ENCODE data around the gene HEBP2. TPM values are rescaled to one million over a fixed set of nuclear protein-coding genes. Genes with fewer than 3 reads are reported as not detected.

The HEBP2 gene
- total RNA-seq, 2 donors from 2014 or later: 36.5 to 41.1 TPM

DNA sequence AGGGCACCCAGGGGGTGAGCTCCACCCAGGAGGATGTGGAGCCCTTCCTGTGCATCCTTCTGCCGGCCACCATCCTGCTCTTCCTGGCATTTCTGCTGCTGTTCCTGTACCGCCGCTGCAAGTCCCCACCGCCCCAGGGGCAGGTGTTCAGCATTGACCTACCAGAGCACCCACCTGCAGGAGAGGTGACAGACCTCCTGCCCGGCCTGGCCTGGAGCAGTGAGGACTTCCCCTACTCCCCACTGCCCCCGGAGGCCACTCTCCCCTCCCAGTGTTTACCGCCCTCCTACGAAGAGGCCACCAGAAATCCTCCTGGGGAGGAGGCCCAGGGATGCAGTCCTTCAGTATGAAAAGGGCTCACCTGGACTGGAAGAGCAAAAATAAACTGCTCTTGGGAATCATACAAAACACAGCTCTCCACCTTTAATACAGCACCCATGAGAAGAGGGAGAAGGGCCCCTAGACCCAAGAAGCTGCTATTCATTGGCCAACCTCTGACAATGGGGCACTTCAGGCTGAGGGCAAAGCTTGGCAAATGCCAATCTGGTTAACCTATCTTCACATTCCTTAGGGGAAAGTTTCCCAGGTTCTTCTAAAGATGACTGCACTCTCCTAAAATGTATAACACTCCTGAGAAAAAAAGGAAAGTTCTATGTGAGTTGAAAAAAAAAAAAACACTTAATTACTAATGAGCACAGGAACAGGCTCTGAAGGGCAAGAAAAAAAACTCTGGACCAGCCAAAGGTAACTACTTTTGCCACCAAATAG lies 21.3 kb upstream of the HEBP2 start:
- Mint-ChIP-seq H3K4me1 (ENCODE audit: low read depth) (no peaks in the 10 kb centered on the region), H3K9me3 (no peaks in the 10 kb centered on the region), H3K36me3 (ENCODE audit: insufficient read depth in 2 of 2) (no peaks in the 10 kb centered on the region), H3K4me3 (no peak overlapping the region), H3K27me3 (ENCODE audit: low read depth) (no peaks in the 10 kb centered on the region), H3K27ac (no peak overlapping the region)
- DNase-seq: no peak
- ATAC-seq (replicated peaks in 1 of 2): no peak

DNA sequence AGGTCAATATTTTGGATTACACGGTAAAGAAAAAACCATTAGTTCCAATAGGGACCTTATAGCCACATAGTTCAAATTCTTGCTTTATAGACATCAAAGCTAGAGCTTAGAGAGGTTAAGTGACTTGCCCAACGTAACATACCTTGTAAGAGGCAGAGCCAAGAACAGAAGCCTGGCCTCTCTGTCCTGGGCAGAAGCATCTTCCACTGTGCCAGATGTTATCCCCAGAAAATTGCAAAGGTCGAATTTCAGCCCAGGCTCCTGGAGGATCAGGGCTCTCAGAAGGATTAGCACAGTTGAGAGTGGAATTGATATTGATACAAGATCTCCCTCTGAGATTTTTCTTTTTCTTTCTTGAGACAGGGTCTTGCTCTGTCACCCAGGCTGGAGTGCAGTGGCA lies 20.2 kb upstream of the HEBP2 start:
- Mint-ChIP-seq H3K36me3 (ENCODE audit: insufficient read depth in 2 of 2) (no peaks in the 10 kb centered on the region), H3K4me1 (ENCODE audit: low read depth) (no peaks in the 10 kb centered on the region), H3K4me3 (no peak overlapping the region), H3K9me3 (no peaks in the 10 kb centered on the region), H3K27me3 (ENCODE audit: low read depth) (peaks cover 5% of the 10 kb centered on the region), H3K27ac (no peak overlapping the region)
- DNase-seq (no peak), ATAC-seq (replicated peaks in 1 of 2) (no peak)

DNA sequence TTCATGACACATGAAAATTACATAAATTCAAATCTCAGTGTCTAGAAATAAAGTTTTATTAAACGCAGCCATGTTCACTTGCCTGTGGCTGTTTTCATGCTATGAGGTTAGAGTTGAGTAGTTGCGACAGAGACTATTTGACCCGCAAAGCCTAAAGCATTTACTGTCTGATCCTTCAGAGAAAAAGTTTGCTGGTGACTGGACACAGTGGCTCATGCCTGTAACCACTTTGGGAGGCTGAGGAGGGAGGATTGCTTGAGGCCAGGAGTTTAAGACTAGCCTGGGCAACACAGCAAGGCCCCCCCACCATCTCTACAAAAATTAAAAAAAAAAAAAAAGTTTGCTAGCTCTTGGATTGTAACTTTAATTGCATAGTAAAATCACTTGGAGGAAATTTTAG lies 17.1 kb upstream of the HEBP2 start:
- DNase-seq (no peak), ATAC-seq (replicated peaks in 1 of 2) (no peak)
- Mint-ChIP-seq H3K27ac (no peak overlapping the region), H3K4me3 (no peak overlapping the region), H3K9me3 (no peaks in the 10 kb centered on the region), H3K27me3 (ENCODE audit: low read depth) (peaks cover 21% of the 10 kb centered on the region), H3K36me3 (ENCODE audit: insufficient read depth in 2 of 2) (no peaks in the 10 kb centered on the region), H3K4me1 (ENCODE audit: low read depth) (no peaks in the 10 kb centered on the region)

DNA sequence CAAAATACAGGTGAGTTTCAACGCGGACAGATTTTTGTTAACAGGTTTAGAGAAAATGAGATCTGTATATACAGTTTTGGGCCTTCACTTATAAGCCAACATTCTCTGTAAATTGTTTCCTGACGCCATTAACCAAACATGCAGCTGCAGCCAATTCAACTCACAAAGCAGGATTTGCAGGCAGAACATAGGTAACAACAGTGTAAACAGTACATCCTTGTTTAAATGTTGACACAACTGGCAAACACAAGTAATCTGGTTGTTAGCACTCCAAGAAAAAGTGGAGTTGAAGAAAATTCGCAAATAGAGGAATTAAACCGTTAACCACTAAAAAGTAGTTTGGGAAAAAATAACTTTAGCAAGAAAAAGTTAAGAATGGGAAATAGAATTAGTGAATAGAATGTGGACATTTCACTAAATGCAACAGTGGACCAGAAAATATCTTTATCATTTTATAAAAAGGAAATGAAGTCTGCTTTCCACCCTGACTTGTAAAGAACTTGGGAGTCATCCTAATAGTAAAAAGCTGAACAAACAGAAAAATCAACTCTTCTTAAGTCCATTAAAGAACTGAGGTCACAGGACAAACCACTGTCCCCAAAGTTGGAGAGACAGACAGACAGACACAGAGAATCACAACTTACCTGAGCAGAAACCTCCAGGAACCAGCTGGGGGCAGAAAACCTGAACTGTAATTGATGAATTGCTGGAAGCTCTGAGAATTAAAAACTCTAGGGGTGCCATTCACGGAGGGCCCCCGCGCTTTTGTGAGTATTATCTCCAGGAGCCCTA lies 16.2 kb upstream of the HEBP2 start:
- no peaks in the 10 kb centered on the region for H3K4me1 Mint-ChIP-seq (ENCODE audit: low read depth)
- DNase-seq: no peak
- no peaks in the 10 kb centered on the region for H3K9me3 Mint-ChIP-seq
- H3K27ac Mint-ChIP-seq: no peak overlapping the region
- H3K36me3 Mint-ChIP-seq (ENCODE audit: insufficient read depth in 2 of 2): no peaks in the 10 kb centered on the region
- peaks cover 21% of the 10 kb centered on the region for H3K27me3 Mint-ChIP-seq (ENCODE audit: low read depth)
- H3K4me3 Mint-ChIP-seq: no peak overlapping the region
- ATAC-seq (replicated peaks in 1 of 2): no peak

DNA sequence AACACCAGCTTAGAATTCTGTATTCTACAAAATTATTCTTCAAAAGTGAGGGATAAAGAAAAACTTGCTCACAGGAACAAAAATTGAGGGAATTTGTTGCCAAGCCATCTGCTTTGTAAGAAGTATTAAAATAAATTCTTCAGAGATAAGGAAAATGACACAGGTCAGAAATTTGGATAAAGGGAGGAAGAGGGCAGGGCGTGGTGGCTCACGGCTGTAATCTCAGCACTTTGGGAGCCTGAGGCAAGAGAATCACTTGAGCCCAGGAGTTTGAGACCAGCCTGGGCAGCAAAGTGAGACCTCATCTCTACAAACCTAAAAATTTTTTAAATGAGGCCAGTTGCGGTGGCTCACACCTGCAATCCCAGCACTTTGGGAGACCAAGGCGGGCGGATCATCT lies 14.5 kb upstream of the HEBP2 start:
- Mint-ChIP-seq H3K27me3 (ENCODE audit: low read depth) (peaks cover 21% of the 10 kb centered on the region), H3K9me3 (no peaks in the 10 kb centered on the region), H3K4me3 (no peak overlapping the region), H3K4me1 (ENCODE audit: low read depth) (no peaks in the 10 kb centered on the region), H3K27ac (no peak overlapping the region), H3K36me3 (ENCODE audit: insufficient read depth in 2 of 2) (no peaks in the 10 kb centered on the region)
- no peak for DNase-seq
- no peak for ATAC-seq (replicated peaks in 1 of 2)

DNA sequence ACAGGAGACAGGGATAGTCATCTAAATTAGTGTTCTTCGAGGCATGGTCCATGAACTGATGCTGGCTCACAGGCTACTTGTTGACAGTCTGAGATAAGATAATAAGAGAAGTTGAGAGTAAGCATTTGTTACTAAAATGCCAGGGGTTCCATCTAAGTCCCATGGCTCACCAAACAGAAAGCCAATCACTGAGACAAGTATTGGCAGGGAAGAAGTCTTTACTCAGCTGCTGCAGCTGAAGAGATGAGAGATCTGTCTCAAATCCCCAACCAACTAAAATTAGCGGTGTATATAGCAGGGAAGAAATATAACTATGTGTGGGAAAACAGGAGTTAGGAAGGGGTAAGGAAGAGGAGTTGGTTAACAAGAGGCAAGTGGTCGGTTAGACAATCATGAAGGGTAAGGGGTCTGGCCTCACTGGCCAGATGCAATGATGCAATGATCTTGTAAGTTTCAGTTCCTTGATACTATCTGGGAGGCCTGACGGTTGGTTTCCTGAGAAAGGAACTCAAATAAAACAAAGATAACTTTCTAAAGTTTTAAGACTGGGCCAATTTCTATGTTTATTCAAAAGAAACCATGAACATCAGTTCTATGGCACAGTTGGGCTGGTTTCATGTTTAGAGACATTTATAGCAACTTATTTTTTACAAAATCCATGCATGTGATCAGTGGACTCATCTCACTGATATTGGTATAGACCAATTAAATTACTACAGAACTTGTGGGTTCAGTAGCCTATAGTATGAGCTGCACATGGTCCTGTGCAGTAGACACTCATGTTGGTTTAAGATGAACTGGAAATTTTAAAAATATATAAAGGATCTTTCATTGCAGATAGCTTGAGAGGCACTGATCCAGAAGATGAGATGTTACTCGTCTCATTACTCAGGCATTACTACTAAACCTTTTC lies 9.9 kb upstream of the HEBP2 start:
- no peaks in the 10 kb centered on the region for H3K4me1 Mint-ChIP-seq (ENCODE audit: low read depth)
- no peaks in the 10 kb centered on the region for H3K9me3 Mint-ChIP-seq
- H3K27me3 Mint-ChIP-seq (ENCODE audit: low read depth): peaks cover 13% of the 10 kb centered on the region
- no peaks in the 10 kb centered on the region for H3K36me3 Mint-ChIP-seq (ENCODE audit: insufficient read depth in 2 of 2)
- no peak overlapping the region for H3K27ac Mint-ChIP-seq
- DNase-seq (no peak), ATAC-seq (replicated peaks in 1 of 2) (no peak)
- no peak overlapping the region for H3K4me3 Mint-ChIP-seq

DNA sequence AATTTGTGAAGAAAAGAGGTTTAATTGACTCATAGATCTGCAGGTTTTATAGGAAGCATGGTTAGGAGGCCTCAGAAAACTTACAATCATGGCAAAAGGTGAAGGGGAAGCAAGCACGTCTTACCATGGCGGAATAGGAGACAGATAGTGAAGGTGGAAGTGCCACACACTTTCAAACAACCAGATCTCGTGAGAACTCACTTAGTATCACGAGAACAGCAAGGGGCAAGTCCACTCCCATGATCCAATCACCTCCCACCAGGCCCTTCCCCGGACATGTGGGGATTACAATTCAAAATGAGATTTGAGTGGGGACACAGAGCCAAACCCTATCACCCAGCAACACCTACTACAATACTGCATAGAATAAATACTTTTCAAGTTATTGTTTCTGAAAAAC lies 7.3 kb upstream of the HEBP2 start:
- no peak for DNase-seq
- Mint-ChIP-seq H3K36me3 (ENCODE audit: insufficient read depth in 2 of 2) (no peaks in the 10 kb centered on the region), H3K4me3 (no peak overlapping the region), H3K27me3 (ENCODE audit: low read depth) (no peaks in the 10 kb centered on the region), H3K27ac (no peak overlapping the region), H3K9me3 (no peaks in the 10 kb centered on the region), H3K4me1 (ENCODE audit: low read depth) (no peaks in the 10 kb centered on the region)
- no peak for ATAC-seq (replicated peaks in 1 of 2)

DNA sequence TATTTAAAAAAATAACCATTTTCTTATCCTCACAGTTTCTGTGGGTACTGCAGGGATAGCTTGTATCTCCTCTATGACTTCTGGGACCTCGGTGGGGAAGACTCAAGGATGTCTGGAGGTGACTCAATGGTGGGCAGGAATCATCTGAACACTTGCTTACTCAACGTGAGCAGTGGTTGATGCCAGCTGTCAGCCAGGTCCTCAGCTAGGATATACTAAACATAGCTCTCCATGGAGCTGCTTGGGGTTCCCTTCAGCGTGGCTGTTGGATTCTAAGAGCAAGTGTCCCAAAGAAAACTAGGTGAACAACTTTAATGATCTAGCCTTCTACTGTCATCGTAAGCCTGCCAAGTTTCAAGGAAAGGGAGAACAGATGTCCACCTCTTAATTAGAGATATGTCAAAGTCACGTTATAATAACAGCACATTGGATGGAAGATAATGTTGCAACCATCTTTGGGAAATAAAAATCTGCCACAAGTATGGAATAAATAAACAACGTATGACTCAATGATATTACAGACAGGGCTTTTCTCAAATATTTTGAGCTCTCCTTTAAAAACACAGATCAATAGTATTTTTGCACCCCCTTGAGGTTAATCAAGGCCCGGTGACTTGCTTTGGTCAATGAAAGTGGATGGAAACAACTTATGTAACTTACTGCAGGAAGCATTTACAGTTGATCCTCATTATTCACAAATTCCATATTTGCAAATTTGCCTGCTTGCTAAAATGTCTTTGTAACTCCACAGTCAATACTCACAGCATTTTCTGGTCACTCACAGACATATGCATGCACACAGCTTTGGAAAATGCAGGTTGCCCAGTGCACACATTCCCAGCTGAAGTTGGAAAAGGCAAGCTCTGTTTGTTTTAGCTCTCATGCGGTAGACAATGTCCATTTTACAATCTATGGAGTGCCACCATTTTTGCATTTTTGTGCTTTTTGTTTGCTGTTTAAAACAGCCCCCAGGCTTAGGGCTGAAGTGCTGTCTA lies 6.6 kb upstream of the HEBP2 start:
- DNase-seq: no peak
- Mint-ChIP-seq H3K27me3 (ENCODE audit: low read depth) (no peaks in the 10 kb centered on the region), H3K4me1 (ENCODE audit: low read depth) (no peaks in the 10 kb centered on the region), H3K9me3 (no peaks in the 10 kb centered on the region), H3K27ac (no peak overlapping the region), H3K36me3 (ENCODE audit: insufficient read depth in 2 of 2) (no peaks in the 10 kb centered on the region), H3K4me3 (no peak overlapping the region)
- no peak for ATAC-seq (replicated peaks in 1 of 2)

DNA sequence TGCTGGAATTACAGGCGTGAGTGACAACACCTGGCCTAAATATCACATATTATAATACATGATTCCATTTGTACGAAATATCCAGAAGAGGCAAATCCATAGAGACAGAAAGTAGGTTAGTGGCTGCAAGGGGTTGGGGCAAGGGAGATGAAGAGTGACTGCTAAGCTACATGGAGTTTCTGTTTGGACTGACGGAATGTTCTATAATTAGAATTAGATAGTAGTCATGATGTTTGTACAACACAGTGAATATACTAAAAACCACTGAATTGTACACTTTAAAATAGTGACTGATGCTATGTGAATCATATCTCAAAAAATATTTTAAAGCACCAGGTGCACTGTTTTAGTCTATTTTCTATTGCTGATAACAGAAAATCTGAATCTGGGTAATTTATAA lies 3.7 kb upstream of the HEBP2 start:
- H3K27ac Mint-ChIP-seq: no peak overlapping the region
- H3K36me3 Mint-ChIP-seq (ENCODE audit: insufficient read depth in 2 of 2): no peaks in the 10 kb centered on the region

DNA sequence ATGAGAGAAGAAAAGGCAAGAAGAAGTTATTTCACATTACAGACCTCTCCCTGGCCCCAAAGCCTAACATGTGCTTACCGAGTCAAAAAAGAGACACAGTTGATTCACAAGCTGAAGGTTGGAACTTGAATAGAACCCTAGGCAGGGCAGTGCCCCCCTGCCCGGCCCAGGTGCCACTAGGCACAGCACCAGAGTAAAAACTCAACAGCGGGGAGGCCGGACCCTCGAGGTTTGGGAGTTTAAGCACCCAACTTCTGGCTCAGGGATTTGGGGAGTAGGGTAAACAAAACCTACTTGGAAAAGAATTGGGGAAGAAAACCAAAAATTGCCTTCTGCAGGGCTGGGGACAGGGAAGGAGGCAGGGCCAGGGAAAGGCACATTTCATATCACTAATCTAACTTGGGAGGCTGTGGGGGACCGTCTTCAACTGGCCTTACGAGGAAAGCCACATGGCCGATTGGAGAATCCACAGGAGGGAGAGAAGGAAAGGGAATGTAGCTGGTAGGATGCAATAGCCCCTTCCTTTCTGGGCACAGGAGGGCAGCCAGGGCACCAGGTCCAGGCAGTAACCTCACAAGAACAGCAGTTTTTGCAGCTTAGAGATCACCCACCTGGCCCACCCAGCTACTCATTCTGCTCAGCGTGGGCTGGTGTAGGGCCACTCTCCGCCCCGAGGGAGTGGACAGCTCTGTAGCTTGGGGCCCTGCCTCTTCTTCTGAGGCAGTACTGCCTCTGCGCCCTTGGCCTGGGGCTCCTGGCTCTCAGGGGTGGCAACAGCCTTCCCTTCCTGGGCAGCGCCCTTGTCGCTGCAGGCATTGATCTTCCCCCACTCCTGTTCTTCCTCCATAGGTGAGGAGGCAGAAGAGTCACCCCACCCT lies 1.8 kb upstream of the HEBP2 start:
- no peak for ATAC-seq (replicated peaks in 1 of 2)
- H3K36me3 Mint-ChIP-seq (ENCODE audit: insufficient read depth in 2 of 2): peaks cover 0 to 2% of the 10 kb centered on the region in 2 donors
- H3K4me3 Mint-ChIP-seq: peak overlapping the region; percentile 45 to 48
- H3K27me3 Mint-ChIP-seq (ENCODE audit: low read depth): no peaks in the 10 kb centered on the region
- H3K27ac Mint-ChIP-seq: no peak overlapping the region
- peaks cover 22% of the 10 kb centered on the region for H3K4me1 Mint-ChIP-seq (ENCODE audit: low read depth)
- DNase-seq: no peak
- no peaks in the 10 kb centered on the region for H3K9me3 Mint-ChIP-seq

More for the DNA sequence above, 3.7 kb upstream of the HEBP2 start:
- DNase-seq (no peak), ATAC-seq (replicated peaks in 1 of 2) (no peak)
- Mint-ChIP-seq H3K27me3 (ENCODE audit: low read depth) (no peaks in the 10 kb centered on the region), H3K4me1 (ENCODE audit: low read depth) (peaks cover 12% of the 10 kb centered on the region), H3K9me3 (no peaks in the 10 kb centered on the region), H3K4me3 (no peak overlapping the region)

DNA sequence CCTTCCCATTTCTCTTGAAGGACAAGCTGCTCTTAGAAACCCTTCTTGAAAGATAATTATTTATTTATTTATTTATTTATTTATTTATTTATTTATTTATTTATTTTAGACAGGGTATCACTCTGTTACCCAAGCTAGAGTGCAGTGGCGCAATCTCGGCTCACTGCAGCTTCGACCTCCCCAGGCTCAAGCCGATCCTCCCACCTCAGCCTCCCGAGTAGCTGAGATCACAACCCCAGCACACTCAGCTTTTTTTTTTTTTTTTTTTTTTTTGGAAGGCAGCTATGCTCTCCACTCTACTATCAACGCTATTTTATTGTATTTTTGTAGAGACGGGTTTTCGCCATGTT lies 1.2 kb upstream of the HEBP2 start:
- peaks cover 22% of the 10 kb centered on the region for H3K4me1 Mint-ChIP-seq (ENCODE audit: low read depth)
- H3K27ac Mint-ChIP-seq: no peak overlapping the region

More for the DNA sequence above, 1.2 kb upstream of the HEBP2 start:
- no peaks in the 10 kb centered on the region for H3K27me3 Mint-ChIP-seq (ENCODE audit: low read depth)
- H3K36me3 Mint-ChIP-seq (ENCODE audit: insufficient read depth in 2 of 2): peaks cover 2 to 3% of the 10 kb centered on the region in 2 donors
- ATAC-seq (replicated peaks in 1 of 2): no peak
- no peaks in the 10 kb centered on the region for H3K9me3 Mint-ChIP-seq
- no peak for DNase-seq
- H3K4me3 Mint-ChIP-seq: peak overlapping the region; percentile 81 to 89

Data from activated T-cell treated with anti-CD3 and anti-CD28 coated beads, Interleukin-2, amount 50 U/mL, for 72 hours (primary cell).